H1 (cell line): ENCODE results near the gene PLPPR3. TPM values are rescaled to one million over a fixed set of nuclear protein-coding genes. Genes with fewer than 3 reads are reported as not detected.

ENCODE experiments used
- CTCF ChIA-PET: fragments of 300-600 bp; sonication (Branson Sonifier 250); formaldehyde crosslinking; loops from one replicate; lab custom pipeline; 2021; ENCODE audit not compliant: partially characterized antibody; lab: Charles Lee
- POLR2A ChIA-PET: fragments of 300-600 bp; sonication (Branson Sonifier 250); formaldehyde crosslinking; loops from one replicate; lab custom pipeline; 2021; ENCODE audit warnings: inconsistent platforms; ENCODE audit not compliant: partially characterized antibody; lab: Charles Lee
- DNase-seq, 2 experiments: peaks; one replicate each; pipeline versions ENCODE4 v3.0.0 to v3.0.0-alpha.2; 2010 to 2022; ENCODE audit warnings: low spot score in 2 of 2, low read depth in 1 of 2, mixed read lengths in 1 of 2
- FAIRE-seq: peaks from 2 replicates; lab custom pipeline; 2011; peaks lifted over from hg19 to GRCh38; lab: Jason Lieb, UNC
- H2AFZ ChIP-seq: 2 replicates; pipeline ENCODE4 v1.8.1; 2012; ENCODE audit warnings: low read length, inconsistent platforms
- H2AK5ac ChIP-seq: 2 replicates; pipeline ENCODE4 v1.6.1; 2013; ENCODE audit warnings: low read depth, low read length
- H2BK120ac ChIP-seq: replicated peaks from 2 replicates; pipeline ENCODE3; 2013; ENCODE audit warnings: low read depth, low read length, inconsistent platforms
- H2BK12ac ChIP-seq: 2 replicates; pipeline ENCODE4 v1.6.1; 2013; ENCODE audit warnings: low read depth, low read length
- H2BK15ac ChIP-seq: 2 replicates; pipeline ENCODE4 v1.6.1; 2013; ENCODE audit warnings: low read length
- H2BK20ac ChIP-seq: 2 replicates; pipeline ENCODE4 v1.6.1; 2013; ENCODE audit warnings: low read length
- H2BK5ac ChIP-seq: 2 replicates; pipeline ENCODE4 v1.6.1; 2013; ENCODE audit warnings: low read depth, low read length
- H3K14ac ChIP-seq: 2 replicates; pipeline ENCODE4 v1.6.1; 2013; ENCODE audit warnings: inconsistent platforms; ENCODE audit not compliant: insufficient read length
- H3K18ac ChIP-seq: 2 replicates; pipeline ENCODE4 v1.6.1; 2013; ENCODE audit warnings: low read length; ENCODE audit errors: extremely low read depth
- H3K23ac ChIP-seq: 2 replicates; pipeline ENCODE4 v1.6.1; 2013; ENCODE audit warnings: inconsistent platforms; ENCODE audit not compliant: insufficient read length
- H3K23me2 ChIP-seq: 2 replicates; pipeline ENCODE4 v1.6.1; 2013; ENCODE audit warnings: low read depth, low read length
- H3K27ac ChIP-seq: 2 replicates; pipeline ENCODE4 v1.6.1; 2011; ENCODE audit warnings: low read depth, low read length, inconsistent platforms
- H3K27me3 ChIP-seq, 4 experiments: replicated peaks in 1 of 4; 1 replicate in 1 of 4; 2 replicates in 3 of 4; pipeline versions ENCODE4 v1.6.1 to v1.8.1; 2011 to 2013; ENCODE audit warnings: low read length in 3 of 4, mild to moderate bottlenecking in 3 of 4, inconsistent platforms in 2 of 4, mixed read lengths in 2 of 4, moderate library complexity in 1 of 4; ENCODE audit not compliant: control insufficient read depth in 3 of 4, insufficient read depth in 3 of 4; ENCODE audit errors: extremely low read depth in 1 of 4
- H3K36me3 ChIP-seq, 4 experiments: 2 replicates each; pipeline versions ENCODE4 v1.6.1 to v1.8.1; 2011 to 2013; ENCODE audit warnings: mild to moderate bottlenecking in 4 of 4, low read length in 3 of 4, moderate library complexity in 2 of 4, control low read depth in 1 of 4, inconsistent platforms in 1 of 4; ENCODE audit not compliant: insufficient read depth in 4 of 4, control insufficient read depth in 2 of 4
- H3K4ac ChIP-seq: replicated peaks from 2 replicates; pipeline ENCODE3; 2013; ENCODE audit warnings: low read length, low read depth, mixed read lengths, inconsistent platforms; ENCODE audit not compliant: insufficient read length
- H3K4me1 ChIP-seq, 4 experiments: replicated peaks in 1 of 4; 1 replicate in 1 of 4; 2 replicates in 3 of 4; pipeline versions ENCODE4 v1.6.1 to v1.8.1; 2011 to 2013; ENCODE audit warnings: low read length in 3 of 4, inconsistent platforms in 2 of 4, mixed read lengths in 1 of 4; ENCODE audit not compliant: insufficient read depth in 4 of 4, control insufficient read depth in 3 of 4
- H3K4me2 ChIP-seq, 2 experiments: 2 replicates each; pipeline versions ENCODE4 v1.6.1 to v1.8.1; 2011 to 2013; ENCODE audit warnings: low read depth in 2 of 2, low read length in 2 of 2, control low read depth in 1 of 2, inconsistent platforms in 1 of 2, mild to moderate bottlenecking in 1 of 2; ENCODE audit not compliant: insufficient read depth in 1 of 2
- H3K4me3 ChIP-seq, 4 experiments: fragments of 200-600, 300-600 bp in 1 of 4; sonication (generic), shearing (Covaris generic), sonication (Bioruptor Twin) in 1 of 4; 2 replicates each; pipeline versions ENCODE4 v1.5.1 to v1.8.1; 2011 to 2016; ENCODE audit warnings: low read length in 4 of 4, low read depth in 3 of 4, control low read depth in 2 of 4, inconsistent platforms in 2 of 4, mild to moderate bottlenecking in 2 of 4, mixed read lengths in 1 of 4, moderate library complexity in 1 of 4; ENCODE audit not compliant: insufficient read depth in 2 of 4; ENCODE audit errors: extremely low read depth in 1 of 4
- H3K56ac ChIP-seq: replicated peaks from 2 replicates; pipeline ENCODE3; 2013; ENCODE audit warnings: low read depth, mild to moderate bottlenecking, mixed read lengths, low read length, inconsistent platforms; ENCODE audit not compliant: insufficient read length
- H3K79me1 ChIP-seq: 2 replicates; pipeline ENCODE4 v1.6.1; 2013; ENCODE audit warnings: low read depth, low read length, control low read depth
- H3K79me2 ChIP-seq, 2 experiments: 2 replicates each; pipeline versions ENCODE4 v1.6.1 to v1.8.1; 2012 to 2013; ENCODE audit warnings: low read length in 2 of 2, mild to moderate bottlenecking in 2 of 2, inconsistent platforms in 1 of 2; ENCODE audit not compliant: insufficient read depth in 2 of 2, control insufficient read depth in 1 of 2
- H3K9ac ChIP-seq, 4 experiments: replicated peaks in 1 of 4; 1 replicate in 1 of 4; 2 replicates in 3 of 4; pipeline versions ENCODE4 v1.6.1 to v1.8.1; 2011 to 2013; ENCODE audit warnings: low read depth in 3 of 4, low read length in 3 of 4, control low read depth in 2 of 4, mild to moderate bottlenecking in 2 of 4, moderate library complexity in 2 of 4, inconsistent platforms in 1 of 4; ENCODE audit errors: extremely low read depth in 1 of 4
- H3K9me3 ChIP-seq, 2 experiments: 2 replicates each; pipeline versions ENCODE4 v1.6.1 to v1.8.1; 2012 to 2013; ENCODE audit warnings: mild to moderate bottlenecking in 2 of 2, moderate library complexity in 2 of 2, control low read depth in 1 of 2, inconsistent platforms in 1 of 2, low read depth in 1 of 2, low read length in 1 of 2, mixed read lengths in 1 of 2; ENCODE audit not compliant: insufficient read depth in 2 of 2
- H4K20me1 ChIP-seq, 2 experiments: replicated peaks in 1 of 2; 2 replicates each; pipeline versions ENCODE3 to v1.8.1; 2011 to 2013; ENCODE audit warnings: inconsistent platforms in 2 of 2, low read length in 2 of 2, mild to moderate bottlenecking in 1 of 2; ENCODE audit not compliant: insufficient read depth in 2 of 2, control insufficient read depth in 1 of 2
- H4K5ac ChIP-seq: 2 replicates; pipeline ENCODE4 v1.6.1; 2013; ENCODE audit warnings: low read length, low read depth, mixed read lengths, inconsistent platforms; ENCODE audit not compliant: insufficient read length
- H4K8ac ChIP-seq: 2 replicates; pipeline ENCODE4 v1.8.0; 2013; ENCODE audit warnings: mild to moderate bottlenecking, moderate library complexity, low read length, inconsistent platforms; ENCODE audit not compliant: insufficient read depth; ENCODE audit errors: extremely low read depth
- H4K91ac ChIP-seq: replicated peaks from 2 replicates; pipeline ENCODE3; 2013; ENCODE audit warnings: low read length, mixed read lengths, inconsistent platforms; ENCODE audit not compliant: insufficient read length
- CBX5 ChIP-seq: fragments of 300-800, 300-1000 bp; sonication (generic); IDR thresholded peaks from 2 replicates; pipeline ENCODE4 v1.7.1; 2016; ENCODE audit warnings: antibody characterized with exemption, low read length, low read depth
- CHD1 ChIP-seq: IDR thresholded peaks from 2 replicates; pipeline ENCODE4 v1.6.1; 2012; ENCODE audit warnings: low read depth, low read length, improper control_type of control experiment
- MAFK ChIP-seq: IDR thresholded peaks from 2 replicates; pipeline ENCODE4 v1.6.1; 2012; ENCODE audit warnings: low read depth, mild to moderate bottlenecking, improper control_type of control experiment, low read length
- NANOG ChIP-seq: IDR thresholded peaks from 2 replicates; pipeline ENCODE4 v1.6.1; 2011; ENCODE audit warnings: low read length, low read depth, mild to moderate bottlenecking, inconsistent platforms; ENCODE audit not compliant: insufficient read depth, poor library complexity, severe bottlenecking
- POLR2A ChIP-seq, 2 experiments: IDR thresholded peaks; 1 replicate in 1 of 2; 2 replicates in 1 of 2; pipeline ENCODE4 v1.6.1; 2011; ENCODE audit warnings: low read depth in 2 of 2, low read length in 2 of 2, mild to moderate bottlenecking in 2 of 2; ENCODE audit errors: control extremely low read depth in 1 of 2
- SUZ12 ChIP-seq: fragments of 200-600 bp; sonication (generic); IDR thresholded peaks from 2 replicates; pipeline ENCODE4 v1.6.1; 2012; ENCODE audit warnings: mild to moderate bottlenecking, inconsistent platforms, low read length, moderate library complexity, mixed read lengths
- TCF12 ChIP-seq: IDR thresholded peaks from 2 replicates; pipeline ENCODE4 v1.6.1; 2011; ENCODE audit warnings: low read depth, mild to moderate bottlenecking, low read length
- TEAD4 ChIP-seq: IDR thresholded peaks from 2 replicates; pipeline ENCODE4 v1.6.1; 2012; ENCODE audit warnings: low read depth, low read length, inconsistent platforms, mixed read lengths
- YY1 ChIP-seq: IDR thresholded peaks from 2 replicates; pipeline ENCODE4 v1.6.1; 2011; ENCODE audit warnings: low read depth, mild to moderate bottlenecking, low read length
- WGBS, 2 experiments: shearing (Covaris generic) in 1 of 2; methylation state at CpG; one replicate each; pipeline versions ENCODE4 v1.1.6 to v1.1.7; 2013 to 2015; ENCODE audit warnings: low lambda C conversion rate in 2 of 2, mixed read lengths in 2 of 2, inconsistent platforms in 1 of 2, low coverage in 1 of 2, missing lambda C conversion rate in 1 of 2; ENCODE audit not compliant: insufficient replicate concordance in 2 of 2, insufficient coverage in 1 of 2, insufficient read length in 1 of 2; ENCODE audit errors: extremely low coverage in 1 of 2, missing lambda C conversion rate in 1 of 2; 5-methylcytosine and 5-hydroxymethylcytosine counted together
- polyA plus RNA-seq, 7 experiments: library from polyadenylated mRNA; depleted of rRNA in 3 of 7; stranded (reverse) in 5 of 7; unstranded in 2 of 7; fragments of >200 nt in 5 of 7; fragments of 200-250 nt in 2 of 7; gene quantifications; 1 replicate in 5 of 7; 2 replicates in 1 of 7; 4 replicates in 1 of 7; pipeline versions ENCODE4 v1.2.1 to v1.2.3, GENCODE V29; 2011 to 2013; ENCODE audit warnings: missing spikeins in 2 of 7, mixed read lengths in 2 of 7
- total RNA-seq: library from RNA; stranded (reverse); fragmentation: NEBNext Ultra II Directional; extraction: Animal tissue kit (Norgen Biotek cat#: 25700); gene quantifications from 2 replicates; pipeline ENCODE4 v1.2.1, GENCODE V29; 2021
- TF ChIP-seq, protein P1 (sequence below): IDR thresholded peaks from 2 replicates; pipeline ENCODE4 v1.6.1; 2012; ENCODE audit warnings: low read length, inconsistent platforms

The PLPPR3 gene
- total and polyA plus RNA-seq, 2 of the 8 experiments (the other 6 are each of a cell fraction or from before 2014, with no cell fraction given), result 71.7 to 76.4 TPM

DNA sequence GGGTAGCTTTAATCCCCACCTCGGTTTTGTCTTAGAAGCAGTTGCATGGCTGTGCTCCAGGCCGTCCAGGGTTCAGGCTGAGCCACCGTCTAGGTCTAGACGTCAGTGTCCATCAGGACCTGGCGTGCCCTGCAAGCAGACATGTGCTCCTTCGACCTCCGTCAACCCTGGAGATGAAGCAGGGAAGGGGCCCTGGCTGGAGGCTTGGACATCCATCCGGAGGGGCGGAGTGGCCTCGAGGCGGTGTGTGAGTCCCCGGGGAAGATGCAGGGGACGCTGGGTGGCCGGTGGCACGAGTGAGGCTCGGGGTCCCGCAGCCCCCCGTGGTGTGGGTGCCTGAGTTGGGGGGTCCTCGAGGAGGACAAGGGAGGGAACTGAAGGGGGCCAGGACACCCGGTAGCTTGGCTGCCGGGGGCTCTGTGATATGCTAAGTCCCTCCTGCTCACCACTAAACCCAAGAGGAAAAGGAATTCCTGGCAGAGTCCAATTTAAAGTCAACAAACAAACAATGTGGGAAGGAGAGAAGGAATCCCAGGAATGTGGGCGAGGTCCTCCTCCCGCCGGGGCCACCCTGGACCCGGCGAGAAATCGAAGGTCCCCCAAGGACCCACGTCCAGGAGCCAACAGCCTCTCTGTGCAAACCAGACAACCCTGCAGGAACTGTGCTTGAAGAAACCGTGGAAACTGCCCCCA, 39.4 kb downstream of the PLPPR3 start:
- no peak overlapping the region for H3K56ac ChIP-seq
- ChIA-PET POLR2A (interaction anchor here (0.6 to 9.0 kb wide), 12 partner anchors 10 to 1646 kb away, joined by 3 to 61 read pairs (median 8); partner anchors contain the start of genes CFD, CNN2 and PTBP1), CTCF (interaction anchor here (0.6 to 2.5 kb wide), 4 partner anchors 9 to 1137 kb away, joined by 3 to 10 read pairs (median 4); no protein-coding TSS in a partner anchor)
- no peaks in the 10 kb centered on the region for H3K27me3 ChIP-seq
- peak overlapping the region; percentile 89 for H2BK5ac ChIP-seq
- H2AFZ ChIP-seq, result no peak overlapping the region
- H3K23me2 ChIP-seq, result no peaks in the 10 kb centered on the region
- peak; percentile 36 for FAIRE-seq
- peak overlapping the region; percentile 29; the same call in 1 of the 2 replicates for H2BK15ac ChIP-seq
- peak overlapping the region; percentile 82 for H3K4ac ChIP-seq
- H4K8ac ChIP-seq, result peak overlapping the region; percentile 94; the same call in 1 of the 2 replicates
- H2BK120ac ChIP-seq, result peak overlapping the region; percentile 30
- H4K20me1 ChIP-seq, result no peaks in the 10 kb centered on the region
- H3K79me1 ChIP-seq, result no peaks in the 10 kb centered on the region; the same call in 1 of the 2 replicates
- H3K4me1 ChIP-seq, result peaks cover 7 to 16% (median 12%) of the 10 kb centered on the region in 4 experiments
- H3K4me3 ChIP-seq, result peak overlapping the region; percentile 34 to 53 (median 38); a peak in 7 of 8 replicates
- peak overlapping the region; percentile 82 for H2AK5ac ChIP-seq
- H3K36me3 ChIP-seq, result no peaks in the 10 kb centered on the region
- H3K18ac ChIP-seq, result peak overlapping the region; percentile 86
- H3K14ac ChIP-seq, result no peak overlapping the region
- peak; percentile 59 to 80 for DNase-seq
- peak overlapping the region; percentile 98 for H4K91ac ChIP-seq
- no peaks in the 10 kb centered on the region for H3K9me3 ChIP-seq
- peak overlapping the region in 3 of 4 experiments; percentile 38 to 62 (median 56); a peak in 5 of 7 replicates for H3K9ac ChIP-seq
- no peak overlapping the region for H3K23ac ChIP-seq
- WGBS, 2 experiments, result 14% methylated on average over 27 of the region's 29 CpGs; no CpG with 5 or more reads in 1 of the 2 experiments
- H3K79me2 ChIP-seq, result peaks cover 0 to 2% of the 10 kb centered on the region in 2 experiments; a peak in 2 of 4 replicates
- H4K5ac ChIP-seq, result peak overlapping the region; percentile 95
- H2BK12ac ChIP-seq, result peak overlapping the region; percentile 97
- H2BK20ac ChIP-seq, result peak overlapping the region; percentile 32
- peak overlapping the region; percentile 76 for H3K27ac ChIP-seq
- H3K4me2 ChIP-seq, result peak overlapping the region; percentile 56 to 67
- TF ChIP-seq TEAD4 (peak; percentile 99), SUZ12 (no peak), POLR2A (IDR thresholded peaks at IDR 0.05; ENCODE audit: control extremely low read depth in 1 of 2, low read depth in 2 of 2, low read length in 2 of 2) (peak in 1 of 2 experiments; percentile 79; a peak in 2 of 3 replicates), MAFK (no peak), CHD1 (no peak), TCF12 (no peak), YY1 (no peak), CBX5 (no peak), NANOG (no peak)
- TF ChIP-seq, protein P1, sequence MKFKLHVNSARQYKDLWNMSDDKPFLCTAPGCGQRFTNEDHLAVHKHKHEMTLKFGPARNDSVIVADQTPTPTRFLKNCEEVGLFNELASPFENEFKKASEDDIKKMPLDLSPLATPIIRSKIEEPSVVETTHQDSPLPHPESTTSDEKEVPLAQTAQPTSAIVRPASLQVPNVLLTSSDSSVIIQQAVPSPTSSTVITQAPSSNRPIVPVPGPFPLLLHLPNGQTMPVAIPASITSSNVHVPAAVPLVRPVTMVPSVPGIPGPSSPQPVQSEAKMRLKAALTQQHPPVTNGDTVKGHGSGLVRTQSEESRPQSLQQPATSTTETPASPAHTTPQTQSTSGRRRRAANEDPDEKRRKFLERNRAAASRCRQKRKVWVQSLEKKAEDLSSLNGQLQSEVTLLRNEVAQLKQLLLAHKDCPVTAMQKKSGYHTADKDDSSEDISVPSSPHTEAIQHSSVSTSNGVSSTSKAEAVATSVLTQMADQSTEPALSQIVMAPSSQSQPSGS, result no peak
